VCaP (cell line): ENCODE measurements around the gene KCTD16.

Source experiments
- H3K27ac ChIP-seq: fragments of 450-650 bp; 2 replicates; pipeline ENCODE4 v1.5.1; 2017
- TF ChIP-seq, protein P1 (sequence below): fragments of 450-650 bp; conservative IDR thresholded peaks from 2 replicates; pipeline ENCODE4 v1.5.1; 2017; ENCODE audit warnings: mild to moderate bottlenecking, moderate library complexity

Gene KCTD16

DNA sequence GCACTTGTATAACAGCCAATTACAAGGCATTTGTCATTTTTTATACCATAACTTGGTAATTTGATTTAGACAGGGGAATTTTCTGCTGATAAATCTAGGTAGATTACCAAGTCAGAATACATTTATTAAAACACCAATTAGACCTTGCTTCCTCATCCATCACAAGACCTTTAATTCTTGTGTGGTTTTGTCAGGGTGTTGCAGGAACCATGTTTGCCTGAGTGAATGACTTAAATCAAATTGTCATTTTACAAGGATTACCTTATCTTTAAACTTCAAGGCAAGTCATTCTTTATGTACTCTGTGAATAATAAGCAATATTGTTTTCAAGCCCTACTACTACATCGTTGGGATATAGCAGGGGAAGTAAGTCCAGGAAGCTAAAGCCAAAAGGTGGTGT, 257.7 kb downstream of the KCTD16 start:
- TF ChIP-seq, protein P1, sequence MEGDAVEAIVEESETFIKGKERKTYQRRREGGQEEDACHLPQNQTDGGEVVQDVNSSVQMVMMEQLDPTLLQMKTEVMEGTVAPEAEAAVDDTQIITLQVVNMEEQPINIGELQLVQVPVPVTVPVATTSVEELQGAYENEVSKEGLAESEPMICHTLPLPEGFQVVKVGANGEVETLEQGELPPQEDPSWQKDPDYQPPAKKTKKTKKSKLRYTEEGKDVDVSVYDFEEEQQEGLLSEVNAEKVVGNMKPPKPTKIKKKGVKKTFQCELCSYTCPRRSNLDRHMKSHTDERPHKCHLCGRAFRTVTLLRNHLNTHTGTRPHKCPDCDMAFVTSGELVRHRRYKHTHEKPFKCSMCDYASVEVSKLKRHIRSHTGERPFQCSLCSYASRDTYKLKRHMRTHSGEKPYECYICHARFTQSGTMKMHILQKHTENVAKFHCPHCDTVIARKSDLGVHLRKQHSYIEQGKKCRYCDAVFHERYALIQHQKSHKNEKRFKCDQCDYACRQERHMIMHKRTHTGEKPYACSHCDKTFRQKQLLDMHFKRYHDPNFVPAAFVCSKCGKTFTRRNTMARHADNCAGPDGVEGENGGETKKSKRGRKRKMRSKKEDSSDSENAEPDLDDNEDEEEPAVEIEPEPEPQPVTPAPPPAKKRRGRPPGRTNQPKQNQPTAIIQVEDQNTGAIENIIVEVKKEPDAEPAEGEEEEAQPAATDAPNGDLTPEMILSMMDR = no peak
- no peak overlapping the region for H3K27ac ChIP-seq

DNA sequence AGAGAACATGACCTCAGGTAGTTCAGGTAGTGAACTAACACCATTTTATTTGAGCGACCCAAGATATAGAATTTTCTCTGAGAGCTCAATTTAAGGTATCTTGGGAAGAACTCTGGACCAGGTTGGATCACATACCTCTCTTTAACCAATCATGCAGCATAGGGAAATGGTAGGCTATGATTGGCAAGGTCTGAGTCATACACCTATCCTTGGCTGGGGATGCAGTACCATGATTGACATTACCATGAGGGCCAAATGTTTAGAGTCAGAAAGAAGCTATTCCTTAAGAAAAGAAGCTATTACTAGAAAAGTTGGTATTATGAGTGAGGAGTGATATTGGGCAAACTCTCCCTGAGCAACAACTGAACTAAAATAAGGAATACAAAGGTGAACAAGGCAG, 258.7 kb downstream of the KCTD16 start:
- H3K27ac ChIP-seq = no peak overlapping the region
- TF ChIP-seq, protein P1 = no peak

DNA sequence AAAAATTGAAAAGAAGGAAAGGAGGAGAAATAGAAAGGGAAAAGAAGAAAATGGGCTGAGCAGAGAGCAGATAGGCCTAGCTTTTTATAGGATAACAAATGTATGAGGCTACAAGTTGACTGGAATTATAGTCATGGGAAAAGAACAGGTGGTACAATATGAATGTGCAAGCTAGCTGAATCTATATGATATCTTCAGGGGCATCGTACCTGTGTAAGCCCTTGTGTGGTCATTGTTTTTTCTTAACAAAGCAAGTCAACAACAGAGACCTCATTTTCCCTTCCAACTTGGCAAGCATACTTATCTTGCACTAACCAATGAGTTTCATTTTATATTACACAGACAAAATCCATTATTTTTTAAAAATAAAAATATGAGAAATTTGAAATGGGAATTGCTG, 259.2 kb downstream of the KCTD16 start:
- no peak overlapping the region for H3K27ac ChIP-seq
- TF ChIP-seq, protein P1 = no peak

DNA sequence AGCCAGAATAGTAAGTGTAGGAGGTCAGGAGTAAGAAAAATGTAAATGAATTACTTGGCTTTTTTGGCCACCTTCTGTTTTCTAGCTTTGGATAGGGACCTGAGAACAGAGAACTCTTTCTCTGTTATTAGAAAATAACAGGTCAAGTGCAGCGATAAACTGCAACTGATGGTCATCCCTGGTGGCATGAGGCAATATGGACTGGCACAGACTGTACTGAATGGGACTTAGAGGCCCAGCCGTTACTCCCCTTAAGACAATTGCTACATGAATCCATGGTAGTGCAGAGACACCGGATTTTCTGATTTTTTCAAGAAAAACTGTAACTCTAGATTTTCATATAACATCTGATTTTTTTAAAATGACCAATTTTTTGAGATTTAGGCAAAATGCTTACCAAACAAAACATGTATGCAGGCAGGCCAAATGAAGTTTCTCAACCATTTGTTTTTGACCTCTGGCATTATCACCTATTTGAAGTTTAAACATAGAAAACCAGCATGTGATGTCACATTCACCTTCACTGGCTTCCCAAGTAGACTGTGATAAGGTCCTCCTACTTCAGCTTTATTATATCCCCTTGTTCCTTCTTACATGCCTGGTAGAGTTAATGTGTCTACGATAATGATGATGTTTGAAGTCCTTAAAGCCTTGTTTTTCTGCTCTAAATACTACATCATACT, 262.6 kb downstream of the KCTD16 start:
- TF ChIP-seq, protein P1 = no peak
- no peak overlapping the region for H3K27ac ChIP-seq

DNA sequence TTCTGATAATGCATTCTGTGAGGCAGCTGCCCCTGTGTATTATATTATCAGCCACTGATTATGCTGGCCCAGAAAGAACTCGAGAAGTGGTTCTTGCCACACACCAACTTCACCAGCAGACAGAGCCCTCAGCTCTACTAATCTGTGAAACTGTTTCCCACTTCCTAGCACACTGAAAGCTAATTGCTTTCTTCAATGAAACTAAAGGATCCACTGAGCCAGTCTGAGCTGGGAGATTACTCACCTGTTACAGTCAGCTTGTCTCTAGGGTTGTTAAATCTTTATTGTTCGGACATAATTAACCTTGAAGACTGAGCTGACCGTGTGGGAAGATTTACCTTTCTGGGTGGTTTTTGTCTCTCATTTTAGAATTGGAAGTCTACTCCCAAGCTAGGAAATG, 263.2 kb downstream of the KCTD16 start:
- TF ChIP-seq, protein P1 = no peak
- no peak overlapping the region for H3K27ac ChIP-seq

DNA sequence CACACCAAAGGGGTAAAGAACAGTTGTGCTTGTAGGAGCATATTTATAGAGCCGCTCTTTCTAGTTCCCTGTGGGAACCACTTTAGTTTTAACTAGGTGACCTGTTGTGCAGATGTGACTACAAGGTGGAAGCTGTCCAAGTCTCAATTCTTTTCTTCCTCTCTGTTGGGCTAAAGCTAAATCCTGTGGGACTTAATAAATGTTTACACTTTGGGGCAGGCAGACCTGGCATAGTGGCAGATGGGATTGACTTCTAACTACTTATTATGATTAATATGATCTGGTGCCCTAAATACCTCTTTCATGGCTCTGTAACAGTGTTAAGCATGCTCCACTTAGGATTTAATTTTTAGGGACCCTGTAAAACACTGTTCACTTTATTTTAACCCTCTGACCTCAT, 265.3 kb downstream of the KCTD16 start:
- H3K27ac ChIP-seq = no peak overlapping the region
- TF ChIP-seq, protein P1 = no peak

DNA sequence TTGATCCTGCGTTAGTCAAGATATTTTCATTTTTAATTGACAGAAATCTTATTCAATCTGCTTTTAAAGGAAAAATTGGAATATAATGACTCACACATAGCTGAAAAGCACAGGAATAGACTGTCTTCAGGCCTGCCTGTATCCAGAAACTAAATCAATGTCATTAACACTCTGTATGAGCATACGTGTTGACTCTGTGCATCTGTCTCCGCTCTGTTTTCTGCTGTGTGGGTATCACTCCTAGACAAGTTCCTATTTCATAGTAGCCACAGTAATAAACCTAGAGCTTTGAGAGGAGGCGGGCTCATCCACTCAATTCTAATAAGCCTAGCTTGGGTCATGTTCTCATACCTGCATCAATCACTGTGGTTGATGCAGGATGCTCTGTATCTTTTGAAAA, 267.6 kb downstream of the KCTD16 start:
- no peak overlapping the region for H3K27ac ChIP-seq
- TF ChIP-seq, protein P1 = no peak
